T-helper 2 cell treated with Interferon-gamma antibody and Interleukin-4, amounts not matched to agents 5 μg/mL and 100 μg/mL, for 36 hours (primary cell): ENCODE results near the gene CTNND2.
"Not testable (repeated sequence)": the region's sequence is repeated elsewhere in the genome, so short reads cannot be mapped to it uniquely, and the experiment has no call there.

Experiments used
- DNase-seq: peaks from one replicate; pipeline ENCODE4 v3.0.0; 2021; ENCODE audit warnings: low spot score
- H3K27ac Mint-ChIP-seq: one replicate; pipeline ENCODE4 v1.8.0; 2021; ENCODE audit warnings: mild to moderate bottlenecking, mixed read lengths
- H3K27me3 Mint-ChIP-seq: one replicate; pipeline ENCODE4 v1.8.0; 2021; ENCODE audit warnings: low read depth, mixed read lengths
- H3K36me3 Mint-ChIP-seq: one replicate; pipeline ENCODE4 v1.8.0; 2021; ENCODE audit warnings: low read depth, mixed read lengths
- H3K4me1 Mint-ChIP-seq: one replicate; pipeline ENCODE4 v1.8.0; 2021; ENCODE audit warnings: low read depth, mixed read lengths
- H3K4me3 Mint-ChIP-seq: one replicate; pipeline ENCODE4 v1.8.0; 2022; ENCODE audit warnings: mild to moderate bottlenecking, moderate library complexity, mixed read lengths
- H3K9me3 Mint-ChIP-seq: one replicate; pipeline ENCODE4 v1.8.0; 2021; ENCODE audit warnings: mixed read lengths

Gene CTNND2

DNA sequence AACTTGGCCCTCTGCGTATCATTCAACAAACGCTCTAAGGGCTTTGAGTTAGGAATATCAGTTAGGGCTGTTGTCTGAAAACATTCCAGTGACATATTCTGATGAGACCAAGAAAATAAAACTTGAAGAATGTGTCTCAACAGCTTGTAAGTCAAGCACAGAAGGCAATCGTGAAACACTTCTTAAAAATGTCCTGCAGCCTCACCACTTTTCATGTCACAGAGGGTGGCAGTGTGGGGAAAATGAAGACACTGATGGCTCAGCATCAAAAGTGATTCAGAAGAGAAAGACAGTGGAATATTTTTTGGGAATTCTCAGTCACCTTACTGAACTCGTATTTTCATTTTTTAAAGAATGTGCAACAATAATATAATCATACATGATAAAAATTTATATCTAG, 247.3 kb downstream of the CTNND2 start:
- Mint-ChIP-seq H3K36me3 (no peaks in the 10 kb centered on the region), H3K4me1 (no peaks in the 10 kb centered on the region), H3K9me3 (peaks cover 3% of the 10 kb centered on the region)

DNA sequence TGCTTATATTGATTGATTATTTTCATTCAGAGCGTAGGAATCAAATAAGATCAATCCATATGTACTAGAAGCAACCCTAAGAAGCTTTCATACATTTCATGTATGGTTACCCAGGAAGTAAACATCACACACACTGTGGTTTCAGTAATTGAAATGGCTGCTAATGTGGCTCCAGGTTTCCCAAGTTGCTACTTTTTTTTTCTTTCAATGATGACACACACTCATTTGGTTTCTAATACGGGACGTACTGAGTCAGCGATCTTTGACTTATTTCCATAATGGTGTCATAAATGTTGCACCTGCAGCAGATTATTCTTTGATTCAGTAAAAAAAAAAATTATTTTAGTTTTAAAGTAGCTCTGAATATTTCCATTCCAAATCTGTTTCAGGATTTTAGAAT, 248.6 kb downstream of the CTNND2 start:
- DNase-seq: no peak
- Mint-ChIP-seq H3K36me3 (no peaks in the 10 kb centered on the region), H3K4me3 (no peak overlapping the region), H3K9me3 (peaks cover 3% of the 10 kb centered on the region), H3K4me1 (no peaks in the 10 kb centered on the region), H3K27me3 (no peaks in the 10 kb centered on the region), H3K27ac (no peak overlapping the region)

More for the DNA sequence above, 247.3 kb downstream of the CTNND2 start:
- Mint-ChIP-seq H3K4me3 (no peak overlapping the region), H3K27me3 (no peaks in the 10 kb centered on the region), H3K27ac (no peak overlapping the region)
- DNase-seq: no peak

DNA sequence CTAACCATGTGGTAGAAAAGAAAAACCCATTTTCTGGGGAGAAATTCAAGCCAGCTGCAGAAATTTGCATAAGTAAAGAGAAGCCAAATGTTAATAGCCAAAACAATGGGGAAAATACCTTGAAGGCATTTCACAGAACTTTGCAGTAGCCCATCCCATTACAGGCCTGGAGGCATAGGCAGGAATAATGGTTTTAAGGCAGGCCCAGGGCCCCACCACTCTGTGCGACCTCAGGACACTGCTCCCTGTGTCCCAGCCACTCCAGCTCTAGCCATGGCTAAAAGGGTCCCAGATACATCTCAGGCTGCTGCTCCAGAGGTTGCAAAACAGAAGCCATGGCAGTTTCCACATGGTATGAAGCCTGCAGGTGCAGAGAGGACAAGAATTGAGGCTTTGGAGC, 253.3 kb downstream of the CTNND2 start:
- no peaks in the 10 kb centered on the region for H3K36me3 Mint-ChIP-seq
- no peak overlapping the region for H3K27ac Mint-ChIP-seq
- H3K27me3 Mint-ChIP-seq: no peaks in the 10 kb centered on the region
- DNase-seq: no peak
- H3K4me1 Mint-ChIP-seq: no peaks in the 10 kb centered on the region
- no peak overlapping the region for H3K4me3 Mint-ChIP-seq
- H3K9me3 Mint-ChIP-seq: peaks cover 5% of the 10 kb centered on the region

- peaks cover 2% of the 10 kb centered on the region for H3K4me1 Mint-ChIP-seq
- no peaks in the 10 kb centered on the region for H3K36me3 Mint-ChIP-seq
- no peaks in the 10 kb centered on the region for H3K27me3 Mint-ChIP-seq
- no peak overlapping the region for H3K4me3 Mint-ChIP-seq
- DNase-seq: no peak
- H3K9me3 Mint-ChIP-seq: peaks cover 5% of the 10 kb centered on the region
- H3K27ac Mint-ChIP-seq: no peak overlapping the region
Observed at GRCh38 chr5:11646141-11646540, 258.1 kb downstream of the CTNND2 start.

DNA sequence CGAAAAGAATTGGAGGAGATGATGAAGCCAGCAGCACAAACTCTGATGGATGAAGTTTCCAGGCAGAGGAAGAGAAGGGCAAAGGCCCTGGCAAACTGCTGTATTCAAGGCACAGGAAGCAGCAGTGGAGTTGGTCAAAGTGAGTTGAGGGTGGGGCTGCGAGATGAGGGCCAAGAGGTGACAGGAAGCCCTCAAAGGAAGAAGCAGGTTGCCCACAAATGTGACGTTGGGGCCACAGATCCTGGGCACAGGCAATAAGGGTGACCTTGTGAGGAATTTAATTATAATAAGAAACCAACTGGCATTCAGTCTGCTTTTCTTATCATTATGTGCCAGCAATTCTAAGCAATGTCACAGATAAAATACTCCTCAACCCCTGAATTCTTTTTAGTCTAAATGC, 261.8 kb downstream of the CTNND2 start:
- Mint-ChIP-seq H3K36me3 (no peaks in the 10 kb centered on the region), H3K27me3 (no peaks in the 10 kb centered on the region), H3K4me3 (no peak overlapping the region), H3K9me3 (no peaks in the 10 kb centered on the region), H3K4me1 (peaks cover 2% of the 10 kb centered on the region), H3K27ac (no peak overlapping the region)
- no peak for DNase-seq

GRCh38 chr5:11640158-11640873, 263.9 kb downstream of the CTNND2 start:
- H3K27me3 Mint-ChIP-seq: no peaks in the 10 kb centered on the region
- H3K4me1 Mint-ChIP-seq: peaks cover 2% of the 10 kb centered on the region
- DNase-seq: no peak
- H3K9me3 Mint-ChIP-seq: no peaks in the 10 kb centered on the region
- no peak overlapping the region for H3K4me3 Mint-ChIP-seq
- no peak overlapping the region for H3K27ac Mint-ChIP-seq
- no peaks in the 10 kb centered on the region for H3K36me3 Mint-ChIP-seq

DNA sequence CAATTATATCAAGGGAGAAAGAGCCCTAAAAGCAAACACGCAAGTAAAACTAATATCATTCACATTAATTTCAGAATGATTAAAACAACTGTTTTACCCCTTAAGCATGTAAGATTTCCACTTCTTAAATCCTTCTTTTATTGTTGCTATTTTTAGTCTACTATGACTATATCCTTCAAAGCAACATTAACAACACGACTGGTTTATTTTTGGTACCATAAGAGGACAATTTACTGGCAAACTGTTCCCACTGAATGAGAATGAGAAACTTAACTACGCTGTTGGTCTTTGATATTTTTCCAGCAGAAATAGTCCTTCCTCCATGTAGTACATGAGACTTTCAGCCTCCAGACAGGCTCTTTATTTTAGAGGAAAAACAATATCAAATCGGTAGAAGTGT, 281.5 kb downstream of the CTNND2 start:
- no peak overlapping the region for H3K4me3 Mint-ChIP-seq
- peaks cover 7% of the 10 kb centered on the region for H3K9me3 Mint-ChIP-seq
- no peaks in the 10 kb centered on the region for H3K4me1 Mint-ChIP-seq
- H3K36me3 Mint-ChIP-seq: no peaks in the 10 kb centered on the region
- no peak for DNase-seq
- no peak overlapping the region for H3K27ac Mint-ChIP-seq
- no peaks in the 10 kb centered on the region for H3K27me3 Mint-ChIP-seq

GRCh38 chr5:11620172-11620571, 284.1 kb downstream of the CTNND2 start:
- no peaks in the 10 kb centered on the region for H3K36me3 Mint-ChIP-seq
- H3K27me3 Mint-ChIP-seq: no peaks in the 10 kb centered on the region
- H3K4me1 Mint-ChIP-seq: no peaks in the 10 kb centered on the region
- H3K4me3 Mint-ChIP-seq: no peak overlapping the region
- H3K27ac Mint-ChIP-seq: no peak overlapping the region
- peaks cover 5% of the 10 kb centered on the region for H3K9me3 Mint-ChIP-seq
- DNase-seq: no peak

DNA sequence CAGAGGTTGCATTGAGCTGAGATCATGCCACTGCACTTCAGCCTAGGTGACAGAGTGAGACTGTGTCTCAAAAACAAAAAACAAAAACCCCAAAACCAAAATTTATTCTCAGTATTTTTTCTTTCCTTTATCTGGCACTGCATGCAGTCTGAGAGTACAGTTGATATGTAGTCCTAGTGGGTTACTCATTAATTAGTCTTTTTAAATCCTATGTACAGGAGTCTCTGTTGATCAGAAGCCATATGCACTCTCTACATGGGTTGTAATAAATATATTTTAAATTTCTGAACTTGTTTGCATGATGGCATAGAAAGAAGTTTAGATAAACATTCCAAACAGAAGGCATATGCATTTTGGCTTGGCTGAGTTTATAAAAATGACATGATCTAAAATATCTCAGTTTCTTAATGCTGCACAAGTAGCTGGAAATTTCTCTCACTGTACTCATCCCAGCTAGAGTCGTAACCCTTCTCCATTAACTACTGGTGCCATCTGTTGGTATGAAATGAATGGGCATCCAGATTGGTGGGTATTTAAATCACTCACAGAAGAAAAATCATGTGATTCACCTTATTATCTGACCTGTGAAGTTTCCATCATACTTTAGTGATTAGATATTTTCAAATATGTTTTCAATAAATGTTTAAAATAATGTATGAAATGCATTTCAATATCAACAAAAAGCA, 284.8 kb downstream of the CTNND2 start:
- no peak for DNase-seq
- H3K9me3 Mint-ChIP-seq: peaks cover 5% of the 10 kb centered on the region
- H3K4me1 Mint-ChIP-seq: no peaks in the 10 kb centered on the region
- no peaks in the 10 kb centered on the region for H3K27me3 Mint-ChIP-seq
- no peaks in the 10 kb centered on the region for H3K36me3 Mint-ChIP-seq
- H3K4me3 Mint-ChIP-seq: no peak overlapping the region
- H3K27ac Mint-ChIP-seq: no peak overlapping the region

DNA sequence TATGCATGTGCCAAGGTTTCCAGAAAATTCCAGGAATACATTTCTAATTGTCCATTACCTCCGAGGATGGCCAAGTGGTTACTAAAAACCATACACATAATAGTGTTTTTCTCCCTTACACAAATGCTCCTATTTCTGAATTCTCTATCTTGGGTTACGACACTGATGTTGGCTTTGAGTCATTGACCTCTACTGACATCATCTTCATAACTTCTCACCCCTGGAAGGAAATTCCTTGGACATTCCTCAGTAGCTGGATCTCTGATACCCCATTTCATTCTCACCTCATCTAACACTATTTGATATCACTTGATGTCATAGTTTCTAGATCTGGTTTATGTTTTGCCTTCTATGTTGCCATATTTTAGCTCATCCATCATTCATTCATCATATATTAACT, 287.2 kb downstream of the CTNND2 start:
- H3K27ac Mint-ChIP-seq: no peak overlapping the region
- H3K4me1 Mint-ChIP-seq: no peaks in the 10 kb centered on the region
- no peaks in the 10 kb centered on the region for H3K36me3 Mint-ChIP-seq
- no peak for DNase-seq
- H3K9me3 Mint-ChIP-seq: no peaks in the 10 kb centered on the region
- no peaks in the 10 kb centered on the region for H3K27me3 Mint-ChIP-seq
- no peak overlapping the region for H3K4me3 Mint-ChIP-seq

- not testable (repeated sequence) for H3K4me3 Mint-ChIP-seq, H3K4me1 Mint-ChIP-seq, H3K36me3 Mint-ChIP-seq, H3K27me3 Mint-ChIP-seq, DNase-seq, H3K27ac Mint-ChIP-seq, H3K9me3 Mint-ChIP-seq
Observed at GRCh38 chr5:11616624-11617023, 287.6 kb downstream of the CTNND2 start.

- no peak overlapping the region for H3K27ac Mint-ChIP-seq
- H3K4me3 Mint-ChIP-seq: no peak overlapping the region
- H3K4me1 Mint-ChIP-seq: no peaks in the 10 kb centered on the region
- no peaks in the 10 kb centered on the region for H3K9me3 Mint-ChIP-seq
- DNase-seq: no peak
- H3K36me3 Mint-ChIP-seq: no peaks in the 10 kb centered on the region
- no peaks in the 10 kb centered on the region for H3K27me3 Mint-ChIP-seq
Observed at GRCh38 chr5:11611011-11611410, 293.2 kb downstream of the CTNND2 start.

GRCh38 chr5:11609570-11610303, 294.5 kb downstream of the CTNND2 start:
- no peaks in the 10 kb centered on the region for H3K27me3 Mint-ChIP-seq
- H3K9me3 Mint-ChIP-seq: no peaks in the 10 kb centered on the region
- DNase-seq: no peak
- no peak overlapping the region for H3K27ac Mint-ChIP-seq
- no peaks in the 10 kb centered on the region for H3K4me1 Mint-ChIP-seq
- H3K36me3 Mint-ChIP-seq: no peaks in the 10 kb centered on the region
- no peak overlapping the region for H3K4me3 Mint-ChIP-seq

- H3K4me3 Mint-ChIP-seq: no peak overlapping the region
- no peaks in the 10 kb centered on the region for H3K9me3 Mint-ChIP-seq
Observed at GRCh38 chr5:11608530-11608929, 295.7 kb downstream of the CTNND2 start.

More at GRCh38 chr5:11608530-11608929, 295.7 kb downstream of the CTNND2 start:
- Mint-ChIP-seq H3K27me3 (no peaks in the 10 kb centered on the region), H3K4me1 (no peaks in the 10 kb centered on the region), H3K36me3 (no peaks in the 10 kb centered on the region), H3K27ac (no peak overlapping the region)
- DNase-seq: no peak
